HL-60 (cell line): Measurements from ENCODE around the gene GRM4.

Experiments used
- DNase-seq, 2 experiments: peaks; one replicate each; pipeline ENCODE4 v3.0.0-alpha.2; 2010 to 2020; ENCODE audit warnings: low read depth in 1 of 2, low spot score in 1 of 2
- H3K27ac ChIP-seq: fragments of 250-450 bp; sonication (Bioruptor Pico); replicated peaks from 2 replicates; pipeline ENCODE4 v1.5.1; 2020; ENCODE audit warnings: mild to moderate bottlenecking, moderate library complexity
- H3K27me3 ChIP-seq: fragments of 250-450 bp; sonication (Bioruptor Pico); 2 replicates; pipeline ENCODE4 v1.5.1; 2021; ENCODE audit warnings: mild to moderate bottlenecking, moderate library complexity; ENCODE audit not compliant: insufficient read depth, poor library complexity, severe bottlenecking
- H3K4me3 ChIP-seq: replicated peaks from 2 replicates; pipeline ENCODE4 v1.5.1; 2011; ENCODE audit warnings: mild to moderate bottlenecking, control low read depth, low read length; ENCODE audit not compliant: insufficient read depth
- GABPA ChIP-seq: IDR thresholded peaks from 2 replicates; pipeline ENCODE4 v1.6.1; 2012; ENCODE audit warnings: low read depth
- POLR2AphosphoS5 ChIP-seq: IDR thresholded peaks from 2 replicates; pipeline ENCODE4 v1.6.1; 2012; ENCODE audit warnings: low read depth
- SPI1 ChIP-seq: IDR thresholded peaks from 2 replicates; pipeline ENCODE4 v1.6.1; 2012; ENCODE audit warnings: low read depth, mild to moderate bottlenecking, borderline replicate concordance
- TF ChIP-seq, protein P1 (sequence below): IDR thresholded peaks from 2 replicates; pipeline ENCODE4 v1.6.1; 2012; ENCODE audit warnings: low read depth; ENCODE audit not compliant: insufficient replicate concordance
- TF ChIP-seq, protein P2 (sequence below): IDR thresholded peaks from one replicate; pipeline ENCODE4 v1.5.1; 2011; ENCODE audit warnings: low read length, control low read depth, inconsistent platforms; ENCODE audit not compliant: insufficient read depth

The GRM4 gene

DNA sequence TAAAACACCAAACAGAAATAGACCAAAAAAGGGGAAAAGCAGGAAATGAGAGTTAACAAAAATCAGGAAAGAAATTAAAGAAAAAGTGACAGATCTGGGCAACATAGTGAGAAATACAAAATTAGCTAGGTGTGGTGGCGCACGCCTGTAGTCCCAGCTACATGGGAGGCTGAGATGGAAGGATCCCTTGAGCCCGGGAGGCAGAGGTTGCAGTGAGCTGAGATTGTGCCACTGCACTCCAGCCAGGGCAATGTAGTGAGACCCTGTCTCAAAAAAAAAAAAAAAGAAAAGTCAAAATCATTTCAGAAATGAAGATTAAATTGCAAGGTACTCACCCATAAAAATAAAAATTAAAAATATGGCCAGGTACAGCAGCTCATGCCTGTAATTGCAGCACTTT, 13.0 kb upstream of the GRM4 start:
- H3K4me3 ChIP-seq, result no peak overlapping the region
- no peak for DNase-seq
- peaks cover 18% of the 10 kb centered on the region for H3K27me3 ChIP-seq
- TF ChIP-seq, protein P1, sequence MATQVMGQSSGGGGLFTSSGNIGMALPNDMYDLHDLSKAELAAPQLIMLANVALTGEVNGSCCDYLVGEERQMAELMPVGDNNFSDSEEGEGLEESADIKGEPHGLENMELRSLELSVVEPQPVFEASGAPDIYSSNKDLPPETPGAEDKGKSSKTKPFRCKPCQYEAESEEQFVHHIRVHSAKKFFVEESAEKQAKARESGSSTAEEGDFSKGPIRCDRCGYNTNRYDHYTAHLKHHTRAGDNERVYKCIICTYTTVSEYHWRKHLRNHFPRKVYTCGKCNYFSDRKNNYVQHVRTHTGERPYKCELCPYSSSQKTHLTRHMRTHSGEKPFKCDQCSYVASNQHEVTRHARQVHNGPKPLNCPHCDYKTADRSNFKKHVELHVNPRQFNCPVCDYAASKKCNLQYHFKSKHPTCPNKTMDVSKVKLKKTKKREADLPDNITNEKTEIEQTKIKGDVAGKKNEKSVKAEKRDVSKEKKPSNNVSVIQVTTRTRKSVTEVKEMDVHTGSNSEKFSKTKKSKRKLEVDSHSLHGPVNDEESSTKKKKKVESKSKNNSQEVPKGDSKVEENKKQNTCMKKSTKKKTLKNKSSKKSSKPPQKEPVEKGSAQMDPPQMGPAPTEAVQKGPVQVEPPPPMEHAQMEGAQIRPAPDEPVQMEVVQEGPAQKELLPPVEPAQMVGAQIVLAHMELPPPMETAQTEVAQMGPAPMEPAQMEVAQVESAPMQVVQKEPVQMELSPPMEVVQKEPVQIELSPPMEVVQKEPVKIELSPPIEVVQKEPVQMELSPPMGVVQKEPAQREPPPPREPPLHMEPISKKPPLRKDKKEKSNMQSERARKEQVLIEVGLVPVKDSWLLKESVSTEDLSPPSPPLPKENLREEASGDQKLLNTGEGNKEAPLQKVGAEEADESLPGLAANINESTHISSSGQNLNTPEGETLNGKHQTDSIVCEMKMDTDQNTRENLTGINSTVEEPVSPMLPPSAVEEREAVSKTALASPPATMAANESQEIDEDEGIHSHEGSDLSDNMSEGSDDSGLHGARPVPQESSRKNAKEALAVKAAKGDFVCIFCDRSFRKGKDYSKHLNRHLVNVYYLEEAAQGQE, result no peak
- TF ChIP-seq, protein P2, sequence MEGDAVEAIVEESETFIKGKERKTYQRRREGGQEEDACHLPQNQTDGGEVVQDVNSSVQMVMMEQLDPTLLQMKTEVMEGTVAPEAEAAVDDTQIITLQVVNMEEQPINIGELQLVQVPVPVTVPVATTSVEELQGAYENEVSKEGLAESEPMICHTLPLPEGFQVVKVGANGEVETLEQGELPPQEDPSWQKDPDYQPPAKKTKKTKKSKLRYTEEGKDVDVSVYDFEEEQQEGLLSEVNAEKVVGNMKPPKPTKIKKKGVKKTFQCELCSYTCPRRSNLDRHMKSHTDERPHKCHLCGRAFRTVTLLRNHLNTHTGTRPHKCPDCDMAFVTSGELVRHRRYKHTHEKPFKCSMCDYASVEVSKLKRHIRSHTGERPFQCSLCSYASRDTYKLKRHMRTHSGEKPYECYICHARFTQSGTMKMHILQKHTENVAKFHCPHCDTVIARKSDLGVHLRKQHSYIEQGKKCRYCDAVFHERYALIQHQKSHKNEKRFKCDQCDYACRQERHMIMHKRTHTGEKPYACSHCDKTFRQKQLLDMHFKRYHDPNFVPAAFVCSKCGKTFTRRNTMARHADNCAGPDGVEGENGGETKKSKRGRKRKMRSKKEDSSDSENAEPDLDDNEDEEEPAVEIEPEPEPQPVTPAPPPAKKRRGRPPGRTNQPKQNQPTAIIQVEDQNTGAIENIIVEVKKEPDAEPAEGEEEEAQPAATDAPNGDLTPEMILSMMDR, result no peak
- TF ChIP-seq SPI1 (no peak), GABPA (no peak), POLR2AphosphoS5 (no peak)
- H3K27ac ChIP-seq, result no peak overlapping the region

DNA sequence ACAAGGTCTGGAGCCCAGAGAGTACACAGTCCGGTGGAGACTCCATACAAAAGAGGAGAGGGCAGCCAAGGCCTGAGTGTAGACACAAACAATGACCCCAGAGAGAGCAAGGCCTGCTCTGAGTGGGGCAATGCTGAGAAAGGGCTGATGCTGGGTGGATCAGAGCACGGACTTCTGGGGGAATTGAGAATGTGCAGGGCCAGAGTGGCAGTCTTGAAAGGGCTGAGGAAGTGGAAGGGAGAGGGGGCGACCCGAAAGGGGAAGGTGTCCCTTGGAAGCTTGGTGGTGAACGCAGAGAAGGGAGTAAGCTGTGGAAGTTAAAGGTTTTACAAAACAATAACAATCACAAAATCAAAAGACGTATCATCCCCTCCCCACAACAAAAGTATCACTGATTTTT, 12.0 kb upstream of the GRM4 start:
- TF ChIP-seq, protein P2, result no peak
- TF ChIP-seq, protein P1, result no peak
- no peak for TF ChIP-seq GABPA
- no peak for TF ChIP-seq POLR2AphosphoS5
- no peak for TF ChIP-seq SPI1
- Histone ChIP-seq H3K27ac (no peak overlapping the region), H3K27me3 (peaks cover 25% of the 10 kb centered on the region), H3K4me3 (no peak overlapping the region)
- no peak for DNase-seq

DNA sequence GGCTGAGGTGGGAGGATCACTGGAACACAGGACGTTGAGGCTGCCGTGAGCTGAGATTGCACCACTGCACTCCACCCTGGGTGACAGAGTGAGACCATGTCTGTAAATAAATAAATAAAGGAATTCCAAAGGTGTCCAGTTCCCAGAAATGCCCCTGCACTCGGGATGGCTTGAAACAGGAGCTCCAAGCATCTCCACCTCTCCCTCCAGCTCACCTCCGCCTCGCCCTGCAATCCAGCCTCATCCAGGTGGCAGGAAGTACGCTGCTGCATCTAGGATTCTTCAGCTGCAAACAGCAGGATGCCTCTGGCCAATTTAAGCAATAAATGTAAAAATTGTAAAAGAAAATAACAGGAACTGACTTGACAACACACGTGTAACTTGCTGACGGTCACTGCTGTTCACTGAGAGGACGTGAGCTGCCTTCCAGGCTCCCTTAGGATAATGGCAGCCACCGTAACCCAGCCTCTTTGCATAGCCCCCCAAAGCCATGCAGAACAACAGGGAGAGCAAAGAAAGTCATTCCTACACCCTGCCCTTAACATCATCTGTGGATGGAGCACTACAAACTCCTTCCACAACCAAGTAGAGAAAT, 11.4 kb upstream of the GRM4 start:
- Histone ChIP-seq H3K27me3 (peaks cover 26% of the 10 kb centered on the region), H3K4me3 (no peak overlapping the region), H3K27ac (no peak overlapping the region)
- DNase-seq, result no peak
- no peak for TF ChIP-seq GABPA
- TF ChIP-seq POLR2AphosphoS5, result no peak
- TF ChIP-seq, protein P1, result no peak
